ENCODE measurements around the gene SLC22A17.

DNA sequence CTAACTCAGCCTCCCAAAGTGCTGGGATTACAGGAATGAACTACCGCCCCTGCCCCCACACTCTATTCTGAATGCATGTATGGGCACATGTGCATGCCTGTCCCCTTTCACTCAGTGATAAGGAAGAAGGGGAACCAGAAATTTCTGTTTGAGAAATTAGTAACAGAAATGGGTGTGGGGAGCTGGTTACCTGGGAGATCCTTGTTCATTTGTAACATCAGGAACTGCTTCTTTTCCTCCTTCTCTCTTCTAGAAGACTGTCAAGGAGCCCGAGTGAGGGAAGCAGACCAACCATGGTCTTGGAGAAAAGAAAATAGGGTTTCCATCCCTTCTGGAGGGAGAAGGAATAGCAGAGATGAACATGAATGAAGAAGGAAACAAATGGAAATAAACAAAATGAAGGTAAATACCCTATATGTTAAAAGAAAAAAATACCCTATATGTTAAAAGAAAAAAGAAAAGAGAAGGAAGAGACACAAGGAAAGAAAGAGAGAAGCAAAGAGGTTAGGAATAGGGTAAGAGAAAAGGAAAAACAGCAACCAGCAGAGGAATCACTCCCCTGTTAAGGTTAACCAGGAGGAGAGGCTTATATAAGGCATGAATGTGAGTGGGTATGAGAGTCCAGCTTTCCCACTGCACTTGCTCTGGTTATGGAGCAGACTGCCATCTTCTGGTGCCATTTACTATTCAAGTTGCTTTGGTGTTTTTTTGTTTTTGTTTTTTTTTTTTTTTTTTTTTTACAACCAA is 53.3 kb downstream of the SLC22A17 start:
- TF ChIP-seq, protein P1, sequence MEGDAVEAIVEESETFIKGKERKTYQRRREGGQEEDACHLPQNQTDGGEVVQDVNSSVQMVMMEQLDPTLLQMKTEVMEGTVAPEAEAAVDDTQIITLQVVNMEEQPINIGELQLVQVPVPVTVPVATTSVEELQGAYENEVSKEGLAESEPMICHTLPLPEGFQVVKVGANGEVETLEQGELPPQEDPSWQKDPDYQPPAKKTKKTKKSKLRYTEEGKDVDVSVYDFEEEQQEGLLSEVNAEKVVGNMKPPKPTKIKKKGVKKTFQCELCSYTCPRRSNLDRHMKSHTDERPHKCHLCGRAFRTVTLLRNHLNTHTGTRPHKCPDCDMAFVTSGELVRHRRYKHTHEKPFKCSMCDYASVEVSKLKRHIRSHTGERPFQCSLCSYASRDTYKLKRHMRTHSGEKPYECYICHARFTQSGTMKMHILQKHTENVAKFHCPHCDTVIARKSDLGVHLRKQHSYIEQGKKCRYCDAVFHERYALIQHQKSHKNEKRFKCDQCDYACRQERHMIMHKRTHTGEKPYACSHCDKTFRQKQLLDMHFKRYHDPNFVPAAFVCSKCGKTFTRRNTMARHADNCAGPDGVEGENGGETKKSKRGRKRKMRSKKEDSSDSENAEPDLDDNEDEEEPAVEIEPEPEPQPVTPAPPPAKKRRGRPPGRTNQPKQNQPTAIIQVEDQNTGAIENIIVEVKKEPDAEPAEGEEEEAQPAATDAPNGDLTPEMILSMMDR (IDR thresholded peaks at IDR 0.05 in 2 of 3, conservative IDR thresholded peaks at IDR 0.05 in 1 of 3; ENCODE audit: insufficient read depth in 2 of 3, low read depth in 1 of 3, low read length in 3 of 3) = peak; percentile 31 to 68 (median 50); a peak in 5 of 6 replicates
- TF ChIP-seq CHD2 (IDR thresholded peaks at IDR 0.05; ENCODE audit: low read depth, low read length) = no peak
- no peak for TF ChIP-seq ATF1 (CRISPR knock-in tag; IDR thresholded peaks at IDR 0.05)
- no peak for TF ChIP-seq ATF1 (tag; IDR thresholded peaks at IDR 0.05)
